Natural killer cell (primary cell): Measurements from ENCODE around the gene TEPSIN. TPM values are rescaled to one million over a fixed set of nuclear protein-coding genes. Genes with fewer than 3 reads are reported as not detected.

Experiments
- ATAC-seq, 3 donors: fragments of 150-1000 bp in 2 of 3; fragments of 200-7000 bp in 1 of 3; cut with Tn5 transposase; 1 replicate in 1 of 3; 2 replicates in 2 of 3; pipeline ENCODE4 v1.10.0; 2021; ENCODE audit warnings: mild to moderate bottlenecking in 2 of 3, moderate library complexity in 2 of 3
- DNase-seq, 2 donors: peaks; one replicate each; pipeline versions ENCODE4 v3.0.0 to v3.0.0-alpha.2; 2013 to 2021; ENCODE audit warnings: mixed read lengths in 1 of 2
- H3K27ac ChIP-seq: one replicate; pipeline ENCODE4 v1.5.1; 2013; ENCODE audit warnings: mild to moderate bottlenecking, low read length
- H3K27me3 ChIP-seq: one replicate; pipeline ENCODE4 v1.6.1; 2013; ENCODE audit warnings: low read length; ENCODE audit not compliant: control insufficient read depth, insufficient read depth
- H3K36me3 ChIP-seq: one replicate; pipeline ENCODE4 v1.6.1; 2013; ENCODE audit warnings: low read length; ENCODE audit not compliant: control insufficient read depth, insufficient read depth
- H3K4me1 ChIP-seq: one replicate; pipeline ENCODE4 v1.6.1; 2013; ENCODE audit warnings: low read length; ENCODE audit not compliant: control insufficient read depth, insufficient read depth
- H3K4me3 ChIP-seq: one replicate; pipeline ENCODE4 v1.5.1; 2013; ENCODE audit warnings: low read length
- H3K9me3 ChIP-seq: one replicate; pipeline ENCODE4 v1.6.1; 2013; ENCODE audit warnings: low read length; ENCODE audit not compliant: control insufficient read depth, insufficient read depth
- H3K27ac Mint-ChIP-seq, 2 donors: one replicate each; pipeline ENCODE4 v1.8.0; 2022; ENCODE audit warnings: mild to moderate bottlenecking in 2 of 2, mixed read lengths in 2 of 2, moderate library complexity in 1 of 2
- H3K27me3 Mint-ChIP-seq, 2 donors: one replicate each; pipeline ENCODE4 v1.8.0; 2022; ENCODE audit warnings: low read depth in 2 of 2, mixed read lengths in 2 of 2
- H3K36me3 Mint-ChIP-seq: one replicate; pipeline ENCODE4 v1.8.0; 2022; ENCODE audit warnings: mixed read lengths
- H3K4me1 Mint-ChIP-seq, 2 donors: one replicate each; pipeline ENCODE4 v1.8.0; 2022; ENCODE audit warnings: mixed read lengths in 2 of 2
- H3K4me3 Mint-ChIP-seq: one replicate; pipeline ENCODE4 v1.8.0; 2022; ENCODE audit warnings: mild to moderate bottlenecking, moderate library complexity, mixed read lengths
- H3K9me3 Mint-ChIP-seq, 2 donors: one replicate each; pipeline ENCODE4 v1.8.0; 2022; ENCODE audit warnings: mixed read lengths in 2 of 2
- CTCF ChIP-seq: fragments of 200-600 bp; IDR thresholded peaks from one replicate; pipeline ENCODE4 v1.8.0; 2022; ENCODE audit warnings: antibody characterized with exemption
- WGBS: methylation state at CpG from one replicate; pipeline ENCODE4 v1.1.7; 2013; ENCODE audit warnings: missing lambda C conversion rate; ENCODE audit not compliant: insufficient coverage; 5-methylcytosine and 5-hydroxymethylcytosine counted together
- intact Hi-C: fragments of 100-400 bp; cut with micrococcal nuclease; formaldehyde crosslinking; loops from one replicate; pipeline ENCODE4 v1.14.2; 2022
- total RNA-seq, 4 donors: library from RNA; stranded (reverse); fragments of 120-200 nt in 1 of 4; gene quantifications; one replicate each; pipeline versions ENCODE4 v1.2.3 to v1.2.4, GENCODE V29; 2013 to 2022

Gene TEPSIN
- total RNA-seq, 3 donors from 2014 or later (not counting 1 experiment from before 2014, with no cell fraction given): 89.8 to 137 (median 126) TPM

GRCh38 chr17:81204578-81204977 is 34.3 kb downstream of the TEPSIN start:
- WGBS: 92% methylated on average over 10 of the region's 10 CpGs
- Mint-ChIP-seq H3K36me3 (no peaks in the 10 kb centered on the region), H3K4me1 (no peaks in the 10 kb centered on the region), H3K9me3 (no peaks in the 10 kb centered on the region), H3K27ac (no peak overlapping the region), H3K4me3 (no peak overlapping the region), H3K27me3 (no peaks in the 10 kb centered on the region)
- Histone ChIP-seq H3K27ac (no peak overlapping the region), H3K4me1 (no peaks in the 10 kb centered on the region), H3K27me3 (no peaks in the 10 kb centered on the region), H3K36me3 (no peaks in the 10 kb centered on the region), H3K9me3 (no peaks in the 10 kb centered on the region), H3K4me3 (no peak overlapping the region)
- intact Hi-C loops: no loop called here
- ATAC-seq (no peak), DNase-seq (no peak)
- no peak for TF ChIP-seq CTCF

GRCh38 chr17:81203136-81203535 is 35.7 kb downstream of the TEPSIN start:
- no peak overlapping the region for H3K27ac Mint-ChIP-seq
- 96% methylated on average over 20 of the region's 20 CpGs for WGBS
- H3K36me3 ChIP-seq: no peaks in the 10 kb centered on the region
- H3K4me1 Mint-ChIP-seq: no peaks in the 10 kb centered on the region
- no peak for TF ChIP-seq CTCF
- H3K9me3 ChIP-seq: no peaks in the 10 kb centered on the region
- no peak overlapping the region for H3K4me3 Mint-ChIP-seq
- H3K27me3 ChIP-seq: no peaks in the 10 kb centered on the region
- H3K27ac ChIP-seq: no peak overlapping the region
- no peaks in the 10 kb centered on the region for H3K9me3 Mint-ChIP-seq
- H3K27me3 Mint-ChIP-seq: no peaks in the 10 kb centered on the region
- H3K4me1 ChIP-seq: no peaks in the 10 kb centered on the region
- ATAC-seq (no peak), DNase-seq (no peak)
- no peak overlapping the region for H3K4me3 ChIP-seq
- intact Hi-C loops: no loop called here
- H3K36me3 Mint-ChIP-seq: no peaks in the 10 kb centered on the region

DNA sequence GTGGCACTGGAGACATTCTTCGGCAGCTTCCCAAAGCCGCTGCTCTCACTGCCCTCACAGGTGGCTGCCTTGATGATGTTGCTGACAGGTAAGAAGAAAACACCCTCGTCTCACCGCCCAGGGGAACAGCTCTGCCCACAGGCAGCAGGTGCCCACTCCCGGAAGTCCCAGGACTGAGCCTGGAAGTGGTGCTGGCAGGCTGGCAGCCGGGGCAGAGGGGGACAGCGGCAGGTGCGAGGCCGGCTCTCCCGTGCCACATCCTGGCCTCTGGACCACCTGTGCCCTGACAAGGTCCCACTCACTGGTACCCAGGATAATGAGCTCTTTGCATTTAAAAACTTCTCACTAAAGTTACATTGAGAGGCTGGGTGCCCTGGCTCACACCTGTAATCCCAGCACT is 36.5 kb downstream of the TEPSIN start:
- Mint-ChIP-seq H3K4me3 (no peak overlapping the region), H3K36me3 (no peaks in the 10 kb centered on the region), H3K27me3 (no peaks in the 10 kb centered on the region), H3K4me1 (no peaks in the 10 kb centered on the region), H3K27ac (no peak overlapping the region), H3K9me3 (no peaks in the 10 kb centered on the region)
- Histone ChIP-seq H3K27ac (no peak overlapping the region), H3K27me3 (no peaks in the 10 kb centered on the region), H3K9me3 (no peaks in the 10 kb centered on the region), H3K4me3 (no peak overlapping the region), H3K4me1 (no peaks in the 10 kb centered on the region), H3K36me3 (no peaks in the 10 kb centered on the region)
- no peak for DNase-seq
- intact Hi-C loops: no loop called here
- ATAC-seq: no peak
- TF ChIP-seq CTCF: no peak
- 96% methylated on average over 10 of the region's 10 CpGs for WGBS
